ENCODE measurements around the gene RING1.

Gene RING1

GRCh38 chr6:33208091-33208967 is at the start of gene RING1:
RING1 (plus strand) TSS chr6:33208500; CDS start chr6:33208823, 323 bp downstream.
- Histone ChIP-seq H3K27ac (ENCODE audit: low read depth, low read length) (peak within 1 kb of the TSS; percentile 89), H3K9me3 (ENCODE audit: control insufficient read depth, insufficient read depth, low read length) (no peaks in the 10 kb centered on the region), H3K4me3 (ENCODE audit: low read depth, low read length) (peak within 1 kb of the TSS; percentile 91), H3K27me3 (ENCODE audit: control insufficient read depth, insufficient read depth, low read length) (peaks cover 59% of the 10 kb centered on the region), H3K9ac (ENCODE audit: low read depth, low read length) (peak within 1 kb of the TSS; percentile 30; the same call in 1 of the 2 replicates), H3K4me1 (ENCODE audit: control insufficient read depth, insufficient read depth, low read length) (peaks cover 26% of the 10 kb centered on the region), H3K36me3 (ENCODE audit: control insufficient read depth, insufficient read depth, low read length) (peaks cover 26% of the 10 kb centered on the region)

DNA sequence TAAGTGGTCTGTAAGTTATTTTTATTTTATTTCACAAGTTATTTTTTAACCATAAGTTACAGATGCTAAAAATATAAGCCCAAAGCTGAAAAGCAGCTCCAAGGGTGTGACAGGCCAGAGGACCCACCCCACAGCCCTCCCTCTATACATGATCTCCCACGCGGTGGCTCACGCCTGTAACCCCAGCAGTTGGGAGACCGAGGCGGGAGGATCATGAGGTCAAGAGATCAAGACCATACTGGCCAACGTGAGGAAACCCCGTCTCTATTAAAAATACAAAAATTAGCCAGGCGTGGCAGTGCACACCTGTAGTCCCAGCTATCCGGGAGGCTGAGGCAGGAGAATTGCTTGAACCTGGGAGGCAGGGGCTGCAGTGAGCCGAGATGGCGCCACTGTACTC is 48.2 kb upstream of the RING1 start:
- H3K27me3 ChIP-seq (ENCODE audit: control insufficient read depth, insufficient read depth, low read length), result peaks cover 10% of the 10 kb centered on the region
- H3K9ac ChIP-seq (ENCODE audit: low read depth, low read length), result no peak overlapping the region
- H3K27ac ChIP-seq (ENCODE audit: low read depth, low read length), result no peak overlapping the region

GRCh38 chr6:33160728-33161344 is 47.5 kb upstream of the RING1 start:
- H3K4me3 ChIP-seq (ENCODE audit: low read depth, low read length), result peak overlapping the region; percentile 67; the same call in 1 of the 2 replicates
- H3K27ac ChIP-seq (ENCODE audit: low read depth, low read length), result no peak overlapping the region
- H3K4me1 ChIP-seq (ENCODE audit: control insufficient read depth, insufficient read depth, low read length), result no peaks in the 10 kb centered on the region; the same call in 1 of the 2 replicates
- H3K9ac ChIP-seq (ENCODE audit: low read depth, low read length), result no peak overlapping the region
- peaks cover 10% of the 10 kb centered on the region for H3K27me3 ChIP-seq (ENCODE audit: control insufficient read depth, insufficient read depth, low read length)
- H3K9me3 ChIP-seq (ENCODE audit: control insufficient read depth, insufficient read depth, low read length), result no peaks in the 10 kb centered on the region
- H3K36me3 ChIP-seq (ENCODE audit: control insufficient read depth, insufficient read depth, low read length), result no peaks in the 10 kb centered on the region

More for the DNA sequence above, 48.2 kb upstream of the RING1 start:
- no peaks in the 10 kb centered on the region; the same call in 1 of the 2 replicates for H3K4me1 ChIP-seq (ENCODE audit: control insufficient read depth, insufficient read depth, low read length)
- H3K9me3 ChIP-seq (ENCODE audit: control insufficient read depth, insufficient read depth, low read length), result no peaks in the 10 kb centered on the region
- H3K36me3 ChIP-seq (ENCODE audit: control insufficient read depth, insufficient read depth, low read length), result no peaks in the 10 kb centered on the region
- H3K4me3 ChIP-seq (ENCODE audit: low read depth, low read length), result no peak overlapping the region

- no peaks in the 10 kb centered on the region; the same call in 1 of the 2 replicates for H3K4me1 ChIP-seq (ENCODE audit: control insufficient read depth, insufficient read depth, low read length)
- H3K27me3 ChIP-seq (ENCODE audit: control insufficient read depth, insufficient read depth, low read length), result peaks cover 10% of the 10 kb centered on the region
- peak overlapping the region; percentile 64 for H3K9ac ChIP-seq (ENCODE audit: low read depth, low read length)
- H3K27ac ChIP-seq (ENCODE audit: low read depth, low read length), result no peak overlapping the region
- H3K9me3 ChIP-seq (ENCODE audit: control insufficient read depth, insufficient read depth, low read length), result no peaks in the 10 kb centered on the region
- no peaks in the 10 kb centered on the region for H3K36me3 ChIP-seq (ENCODE audit: control insufficient read depth, insufficient read depth, low read length)
- peak overlapping the region; percentile 67 for H3K4me3 ChIP-seq (ENCODE audit: low read depth, low read length)
Measured at GRCh38 chr6:33161354-33162331, 46.7 kb upstream of the RING1 start.

- H3K4me3 ChIP-seq (ENCODE audit: low read depth, low read length), result no peak overlapping the region
- no peaks in the 10 kb centered on the region for H3K9me3 ChIP-seq (ENCODE audit: control insufficient read depth, insufficient read depth, low read length)
- peaks cover 10% of the 10 kb centered on the region for H3K27me3 ChIP-seq (ENCODE audit: control insufficient read depth, insufficient read depth, low read length)
- no peak overlapping the region for H3K27ac ChIP-seq (ENCODE audit: low read depth, low read length)
- no peak overlapping the region for H3K9ac ChIP-seq (ENCODE audit: low read depth, low read length)
- no peaks in the 10 kb centered on the region for H3K36me3 ChIP-seq (ENCODE audit: control insufficient read depth, insufficient read depth, low read length)
- no peaks in the 10 kb centered on the region; the same call in 1 of the 2 replicates for H3K4me1 ChIP-seq (ENCODE audit: control insufficient read depth, insufficient read depth, low read length)
Measured at GRCh38 chr6:33163540-33163939, 44.8 kb upstream of the RING1 start.

DNA sequence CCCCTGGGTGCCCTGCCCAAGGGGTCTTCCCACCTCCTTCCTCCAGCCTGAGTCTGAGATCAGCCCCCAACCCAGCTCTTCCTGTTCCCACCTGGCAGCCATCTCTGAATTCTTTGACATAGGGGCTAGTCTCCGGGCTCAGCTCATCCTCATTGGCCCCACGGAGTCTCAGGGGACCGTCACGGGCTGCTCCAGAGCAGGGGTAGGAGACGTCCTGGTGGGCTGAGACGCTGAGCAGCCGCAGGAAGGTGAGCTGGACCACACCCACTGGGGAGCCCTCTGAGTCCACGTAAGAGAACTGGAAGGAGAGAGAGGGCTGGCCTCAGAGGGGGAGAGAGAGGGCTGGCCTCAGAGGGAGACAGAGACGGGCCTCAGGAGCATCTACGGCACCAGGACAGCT is 44.1 kb upstream of the RING1 start:
- Histone ChIP-seq H3K27ac (ENCODE audit: low read depth, low read length) (no peak overlapping the region), H3K9ac (ENCODE audit: low read depth, low read length) (no peak overlapping the region)

DNA sequence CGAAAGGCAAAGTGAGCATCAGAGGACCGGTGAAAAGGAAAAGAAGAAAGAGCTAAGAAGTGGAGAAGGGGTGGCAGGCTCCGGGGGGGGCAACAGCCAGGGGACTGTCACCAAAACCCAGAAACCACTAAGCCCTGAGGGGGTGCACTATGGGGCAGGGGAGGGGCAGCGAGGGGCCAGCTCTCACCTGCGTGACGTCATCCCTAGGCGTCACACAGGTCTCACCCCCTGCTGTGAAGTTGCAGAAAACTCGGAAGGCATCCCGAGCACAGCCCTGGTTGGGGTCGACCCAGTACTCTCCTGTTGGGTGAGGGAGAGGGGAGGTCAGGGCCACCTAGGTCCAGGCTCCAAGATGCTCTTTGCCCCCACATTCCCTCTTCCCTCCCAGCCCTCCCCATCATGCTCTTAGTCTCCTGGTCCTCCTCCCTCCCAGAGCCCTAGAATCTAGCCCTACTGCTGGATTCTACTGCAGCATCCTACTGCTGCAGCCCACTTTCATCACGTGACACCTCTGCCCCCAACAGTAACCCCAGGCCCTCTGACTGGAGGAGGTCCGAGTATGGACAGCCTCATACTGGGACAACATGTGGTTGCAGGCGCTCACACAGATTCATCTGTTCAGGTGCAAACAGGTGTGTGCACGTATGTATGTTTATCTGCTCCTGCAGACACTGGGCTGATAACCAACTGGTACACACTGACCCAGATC is 43.5 kb upstream of the RING1 start:
- H3K4me3 ChIP-seq (ENCODE audit: low read depth, low read length), result no peak overlapping the region
- no peaks in the 10 kb centered on the region; the same call in 1 of the 2 replicates for H3K4me1 ChIP-seq (ENCODE audit: control insufficient read depth, insufficient read depth, low read length)
- H3K9ac ChIP-seq (ENCODE audit: low read depth, low read length), result no peak overlapping the region
- no peaks in the 10 kb centered on the region for H3K36me3 ChIP-seq (ENCODE audit: control insufficient read depth, insufficient read depth, low read length)
- no peak overlapping the region for H3K27ac ChIP-seq (ENCODE audit: low read depth, low read length)
- H3K9me3 ChIP-seq (ENCODE audit: control insufficient read depth, insufficient read depth, low read length), result no peaks in the 10 kb centered on the region
- H3K27me3 ChIP-seq (ENCODE audit: control insufficient read depth, insufficient read depth, low read length), result peaks cover 10% of the 10 kb centered on the region

More for the DNA sequence above, 44.1 kb upstream of the RING1 start:
- no peak overlapping the region for H3K4me3 ChIP-seq (ENCODE audit: low read depth, low read length)
- H3K36me3 ChIP-seq (ENCODE audit: control insufficient read depth, insufficient read depth, low read length), result no peaks in the 10 kb centered on the region
- no peaks in the 10 kb centered on the region; the same call in 1 of the 2 replicates for H3K4me1 ChIP-seq (ENCODE audit: control insufficient read depth, insufficient read depth, low read length)
- H3K27me3 ChIP-seq (ENCODE audit: control insufficient read depth, insufficient read depth, low read length), result peaks cover 10% of the 10 kb centered on the region
- H3K9me3 ChIP-seq (ENCODE audit: control insufficient read depth, insufficient read depth, low read length), result no peaks in the 10 kb centered on the region

DNA sequence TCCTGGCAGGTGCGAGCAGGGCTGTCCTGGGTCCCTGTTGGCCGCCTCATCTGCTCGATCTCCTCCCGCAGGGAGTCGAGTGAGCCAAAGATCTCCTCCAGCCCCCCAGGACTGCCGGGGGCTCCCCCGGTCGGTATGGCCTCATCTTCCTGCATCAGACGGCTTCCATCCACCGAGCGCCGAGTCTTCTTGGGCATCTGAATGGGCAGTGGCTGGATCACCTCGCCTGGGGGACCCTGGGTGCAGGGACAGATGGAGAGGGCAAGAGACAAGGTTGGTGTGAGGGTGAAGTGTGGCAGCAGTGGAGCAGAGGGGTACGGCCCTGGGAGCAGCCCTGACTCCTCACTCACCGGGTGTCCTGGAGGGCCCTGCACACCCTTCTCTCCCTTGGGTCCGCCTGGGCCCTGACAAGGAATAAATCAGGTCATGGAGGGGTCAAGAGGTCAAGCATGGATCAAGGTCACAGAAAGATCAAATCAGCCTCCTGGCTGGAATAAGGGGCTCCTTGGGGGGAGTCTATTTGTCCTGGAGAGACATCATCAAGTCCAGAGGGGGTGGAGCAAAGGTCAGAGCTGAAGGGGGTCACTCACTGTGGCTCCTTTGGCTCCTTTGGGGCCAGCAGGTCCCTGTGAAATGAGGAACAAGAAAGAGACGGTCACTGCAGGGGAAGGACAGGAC is 42.6 kb upstream of the RING1 start:
- no peak overlapping the region for H3K27ac ChIP-seq (ENCODE audit: low read depth, low read length)
- no peaks in the 10 kb centered on the region for H3K9me3 ChIP-seq (ENCODE audit: control insufficient read depth, insufficient read depth, low read length)

GRCh38 chr6:33166363-33166762 is 41.9 kb upstream of the RING1 start:
- Histone ChIP-seq H3K27ac (ENCODE audit: low read depth, low read length) (no peak overlapping the region), H3K36me3 (ENCODE audit: control insufficient read depth, insufficient read depth, low read length) (no peaks in the 10 kb centered on the region), H3K27me3 (ENCODE audit: control insufficient read depth, insufficient read depth, low read length) (peaks cover 10% of the 10 kb centered on the region), H3K9me3 (ENCODE audit: control insufficient read depth, insufficient read depth, low read length) (no peaks in the 10 kb centered on the region), H3K4me3 (ENCODE audit: low read depth, low read length) (no peak overlapping the region), H3K9ac (ENCODE audit: low read depth, low read length) (no peak overlapping the region), H3K4me1 (ENCODE audit: control insufficient read depth, insufficient read depth, low read length) (no peaks in the 10 kb centered on the region)

More for the DNA sequence above, 42.6 kb upstream of the RING1 start:
- Histone ChIP-seq H3K9ac (ENCODE audit: low read depth, low read length) (no peak overlapping the region), H3K36me3 (ENCODE audit: control insufficient read depth, insufficient read depth, low read length) (no peaks in the 10 kb centered on the region), H3K27me3 (ENCODE audit: control insufficient read depth, insufficient read depth, low read length) (peaks cover 10% of the 10 kb centered on the region), H3K4me1 (ENCODE audit: control insufficient read depth, insufficient read depth, low read length) (no peaks in the 10 kb centered on the region; the same call in 1 of the 2 replicates), H3K4me3 (ENCODE audit: low read depth, low read length) (no peak overlapping the region)

Data from HUES48 (cell line).